A673 (cell line): ENCODE data around the gene MOBP. TPM values are rescaled to one million over a fixed set of nuclear protein-coding genes. Genes with fewer than 3 reads are reported as not detected.

Experiments used
- BruUV-seq: library from RNA; stranded (reverse); fragments of 400-500 nt; replicated peaks from 2 replicates; lab custom pipeline; 2021; lab: Mats Ljungman, UMichigan
- CTCF ChIA-PET: fragments of 300-600 bp; sonication (Branson Sonifier 250); formaldehyde crosslinking; loops from one replicate; lab custom pipeline; 2022; ENCODE audit warnings: antibody characterized with exemption; lab: Charles Lee
- POLR2A ChIA-PET: fragments of 300-600 bp; sonication (Branson Sonifier 250); formaldehyde crosslinking; loops from one replicate; lab custom pipeline; 2022; ENCODE audit warnings: antibody characterized with exemption; ENCODE audit not compliant: low non-redundant PET; lab: Charles Lee
- DNase-seq: peaks from one replicate; pipeline ENCODE4 v3.0.0-alpha.2; 2015; ENCODE audit warnings: low spot score
- H3K27ac ChIP-seq: fragments of 200-600 bp; sonication (generic); 2 replicates; pipeline ENCODE4 v1.5.1; 2016; ENCODE audit warnings: mixed run types, low read depth, mild to moderate bottlenecking, mixed read lengths, antibody characterized with exemption, low read length; ENCODE audit not compliant: poor library complexity, severe bottlenecking
- H3K27me3 ChIP-seq: fragments of 200-600 bp; sonication (generic); replicated peaks from 2 replicates; pipeline ENCODE4 v1.6.1; 2017; ENCODE audit warnings: mixed run types, low read depth, mild to moderate bottlenecking, mixed read lengths, antibody characterized with exemption, low read length; ENCODE audit not compliant: insufficient read depth, poor library complexity
- H3K36me3 ChIP-seq: fragments of 200-600 bp; sonication (generic); 2 replicates; pipeline ENCODE4 v1.6.1; 2016; ENCODE audit warnings: mixed run types, mild to moderate bottlenecking, mixed read lengths, antibody characterized with exemption, low read length; ENCODE audit not compliant: insufficient read depth, poor library complexity, severe bottlenecking
- H3K4me1 ChIP-seq: fragments of 200-600 bp; sonication (generic); 2 replicates; pipeline ENCODE4 v1.6.1; 2017; ENCODE audit warnings: mixed run types, mild to moderate bottlenecking, mixed read lengths, antibody characterized with exemption, low read length; ENCODE audit not compliant: insufficient read depth, poor library complexity, severe bottlenecking
- H3K4me3 ChIP-seq: fragments of 200-600 bp; sonication (generic); 2 replicates; pipeline ENCODE4 v1.5.1; 2016; ENCODE audit warnings: low read depth, mixed run types, mild to moderate bottlenecking, mixed read lengths, low read length; ENCODE audit not compliant: poor library complexity, severe bottlenecking
- H3K9me3 ChIP-seq: fragments of 200-600 bp; sonication (generic); 2 replicates; pipeline ENCODE4 v1.6.1; 2016; ENCODE audit warnings: mixed run types, low read depth, mild to moderate bottlenecking, mixed read lengths, antibody characterized with exemption, low read length; ENCODE audit not compliant: poor library complexity, severe bottlenecking
- EZH2 ChIP-seq: fragments of 200-600 bp; sonication (generic); IDR thresholded peaks from 2 replicates; pipeline ENCODE4 v1.6.1; 2017; ENCODE audit warnings: borderline replicate concordance, low read depth, mild to moderate bottlenecking, mixed read lengths, antibody characterized with exemption, low read length; ENCODE audit not compliant: poor library complexity, severe bottlenecking
- intact Hi-C: fragments of 100-400 bp; cut with micrococcal nuclease; formaldehyde crosslinking; loops from one replicate; pipeline ENCODE4 v1.10.0; 2022; ENCODE audit not compliant: unreplicated experiment
- total RNA-seq: library from RNA; stranded (reverse); gene quantifications from 2 replicates; pipeline ENCODE4 v1.2.3, GENCODE V29; 2021
- TF ChIP-seq, protein P1 (sequence below): fragments of 300-800, 200-600 bp; sonication (generic); conservative IDR thresholded peaks from 2 replicates; pipeline ENCODE4 v1.5.1; 2017; ENCODE audit warnings: low read depth, mild to moderate bottlenecking, antibody characterized with exemption, low read length, moderate library complexity, mixed read lengths

The MOBP gene
- total RNA-seq, 1 experiment from 2014 or later: 0.19 TPM

DNA sequence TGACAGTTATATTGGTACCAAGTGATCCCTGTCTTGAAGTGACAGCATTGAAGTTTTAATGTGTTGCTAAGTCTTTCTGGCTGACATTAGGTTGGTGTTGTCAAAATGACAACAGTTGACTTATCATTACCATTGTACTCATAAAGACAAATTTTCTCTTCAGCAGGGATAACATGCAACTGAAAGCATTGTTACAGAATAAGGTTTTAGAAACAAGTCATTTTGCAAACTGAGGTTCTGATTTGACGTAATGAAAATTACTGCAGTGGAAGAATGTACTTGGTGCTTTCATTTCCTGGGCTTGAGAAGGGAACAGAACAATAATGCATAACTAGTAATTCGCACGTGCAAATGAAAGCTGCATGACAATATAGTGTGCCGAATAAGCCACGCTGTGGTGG, 75.1 kb downstream of the MOBP start:
- CTCF ChIA-PET: no interaction called here
- Histone ChIP-seq H3K27me3 (no peaks in the 10 kb centered on the region), H3K9me3 (no peaks in the 10 kb centered on the region), H3K36me3 (no peaks in the 10 kb centered on the region), H3K4me1 (no peaks in the 10 kb centered on the region), H3K4me3 (no peak overlapping the region), H3K27ac (no peak overlapping the region)
- POLR2A ChIA-PET: no interaction called here
- intact Hi-C loops: loop anchor here (5.0 to 10.0 kb wide), 2 partner anchors 452 to 635 kb away; no protein-coding TSS in a partner anchor
- BruUV-seq: no TSS peak
- TF ChIP-seq EZH2: no peak
- TF ChIP-seq, protein P1, sequence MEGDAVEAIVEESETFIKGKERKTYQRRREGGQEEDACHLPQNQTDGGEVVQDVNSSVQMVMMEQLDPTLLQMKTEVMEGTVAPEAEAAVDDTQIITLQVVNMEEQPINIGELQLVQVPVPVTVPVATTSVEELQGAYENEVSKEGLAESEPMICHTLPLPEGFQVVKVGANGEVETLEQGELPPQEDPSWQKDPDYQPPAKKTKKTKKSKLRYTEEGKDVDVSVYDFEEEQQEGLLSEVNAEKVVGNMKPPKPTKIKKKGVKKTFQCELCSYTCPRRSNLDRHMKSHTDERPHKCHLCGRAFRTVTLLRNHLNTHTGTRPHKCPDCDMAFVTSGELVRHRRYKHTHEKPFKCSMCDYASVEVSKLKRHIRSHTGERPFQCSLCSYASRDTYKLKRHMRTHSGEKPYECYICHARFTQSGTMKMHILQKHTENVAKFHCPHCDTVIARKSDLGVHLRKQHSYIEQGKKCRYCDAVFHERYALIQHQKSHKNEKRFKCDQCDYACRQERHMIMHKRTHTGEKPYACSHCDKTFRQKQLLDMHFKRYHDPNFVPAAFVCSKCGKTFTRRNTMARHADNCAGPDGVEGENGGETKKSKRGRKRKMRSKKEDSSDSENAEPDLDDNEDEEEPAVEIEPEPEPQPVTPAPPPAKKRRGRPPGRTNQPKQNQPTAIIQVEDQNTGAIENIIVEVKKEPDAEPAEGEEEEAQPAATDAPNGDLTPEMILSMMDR: no peak
- DNase-seq: no peak

DNA sequence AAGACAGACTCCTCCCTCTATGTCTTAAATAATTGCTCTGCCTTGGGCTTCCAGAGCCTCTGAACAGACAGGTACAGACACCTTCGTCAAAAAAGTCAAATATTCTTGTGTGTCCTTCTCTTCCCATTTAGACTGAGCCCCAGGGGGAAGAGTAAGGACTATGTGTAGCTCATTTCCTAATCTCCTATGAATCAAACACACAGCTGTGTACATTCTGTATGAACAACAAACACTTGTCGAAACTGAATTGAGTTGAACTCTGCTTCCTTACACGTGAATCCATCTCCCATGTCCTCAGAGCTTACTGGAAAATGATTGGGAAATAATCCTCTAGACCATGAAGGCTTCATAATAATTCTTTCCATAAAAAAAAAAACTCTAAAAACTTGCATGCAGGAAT, 80.8 kb downstream of the MOBP start:
- TF ChIP-seq EZH2: no peak
- TF ChIP-seq, protein P1: no peak
- Histone ChIP-seq H3K4me3 (no peak overlapping the region), H3K27me3 (no peaks in the 10 kb centered on the region), H3K9me3 (no peaks in the 10 kb centered on the region), H3K36me3 (no peaks in the 10 kb centered on the region), H3K4me1 (no peaks in the 10 kb centered on the region), H3K27ac (no peak overlapping the region)
- ChIA-PET POLR2A (no interaction called here), CTCF (no interaction called here)
- no peak for DNase-seq
- BruUV-seq: no TSS peak
- intact Hi-C loops: loop anchor here (10.0 kb wide), 1 partner anchor 447 kb away; no protein-coding TSS in a partner anchor

DNA sequence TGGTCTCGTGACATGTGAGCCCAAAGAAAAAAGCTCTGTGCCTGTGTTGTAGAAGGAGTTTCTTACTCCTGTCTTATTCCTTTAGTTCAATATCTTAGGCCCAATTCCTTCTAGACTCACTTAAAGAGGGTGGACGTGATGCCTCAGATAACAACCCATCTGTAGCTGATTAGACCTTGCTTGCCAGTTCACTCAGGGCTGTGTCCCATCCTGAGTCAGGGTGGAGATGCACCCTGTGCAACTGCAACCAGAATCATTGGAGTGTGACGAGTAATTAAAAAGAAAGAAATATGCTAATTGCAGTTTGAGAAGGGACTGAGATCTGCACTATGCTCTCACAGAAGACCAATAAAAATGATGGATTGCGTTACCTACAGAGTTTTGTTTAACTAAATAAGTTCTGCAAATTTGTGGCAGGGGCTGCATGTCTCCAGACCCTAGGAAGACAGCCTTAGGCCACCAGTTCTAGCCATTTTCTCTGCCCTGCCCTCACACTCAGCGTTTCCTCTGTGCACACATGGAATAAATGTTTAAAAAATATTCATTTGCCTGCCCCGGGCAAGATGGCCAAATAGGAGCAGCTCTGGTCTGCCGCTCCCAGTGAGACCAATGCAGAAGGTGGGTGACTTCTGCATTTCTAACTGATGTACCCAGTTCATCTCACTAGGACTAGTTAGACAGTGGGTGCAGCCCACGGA, 83.0 kb downstream of the MOBP start:
- no peaks in the 10 kb centered on the region for H3K4me1 ChIP-seq
- no peak overlapping the region for H3K27ac ChIP-seq
- intact Hi-C loops: no loop called here
- no peak overlapping the region for H3K4me3 ChIP-seq
- TF ChIP-seq EZH2: no peak
- TF ChIP-seq, protein P1: no peak
- no peak for DNase-seq
- BruUV-seq: no TSS peak
- no peaks in the 10 kb centered on the region for H3K36me3 ChIP-seq
- ChIA-PET CTCF (no interaction called here), POLR2A (no interaction called here)
- H3K27me3 ChIP-seq: no peaks in the 10 kb centered on the region
- no peaks in the 10 kb centered on the region for H3K9me3 ChIP-seq

Other genes with a start within 250 kb of the MOBP start
- gene CX3CR1, start 187.6 kb upstream of the MOBP start, total RNA-seq: not detected in 2 replicates
- not detected in 2 replicates for gene CCR8, start 138.0 kb upstream of the MOBP start, total RNA-seq
- gene SLC25A38, start 84.3 kb upstream of the MOBP start, total RNA-seq: 13.7 and 15.6 TPM in 2 replicates
- gene RPSA, start 61.0 kb upstream of the MOBP start, total RNA-seq: 944 and 994 TPM in 2 replicates